HPDE6-E6E7 (cell line): ENCODE data around the gene PRODH.
A peak's percentile ranks its signal among the peaks of the same experiment; 100 is the strongest.
"Not testable (repeated sequence)": the region's sequence is repeated elsewhere in the genome, so short reads cannot be mapped to it uniquely, and the experiment has no call there.

Experiments used
- DNase-seq: peaks from one replicate; pipeline ENCODE4 v3.0.0; 2011; ENCODE audit warnings: missing footprints; ENCODE audit errors: extremely low spot score

Gene PRODH

DNA sequence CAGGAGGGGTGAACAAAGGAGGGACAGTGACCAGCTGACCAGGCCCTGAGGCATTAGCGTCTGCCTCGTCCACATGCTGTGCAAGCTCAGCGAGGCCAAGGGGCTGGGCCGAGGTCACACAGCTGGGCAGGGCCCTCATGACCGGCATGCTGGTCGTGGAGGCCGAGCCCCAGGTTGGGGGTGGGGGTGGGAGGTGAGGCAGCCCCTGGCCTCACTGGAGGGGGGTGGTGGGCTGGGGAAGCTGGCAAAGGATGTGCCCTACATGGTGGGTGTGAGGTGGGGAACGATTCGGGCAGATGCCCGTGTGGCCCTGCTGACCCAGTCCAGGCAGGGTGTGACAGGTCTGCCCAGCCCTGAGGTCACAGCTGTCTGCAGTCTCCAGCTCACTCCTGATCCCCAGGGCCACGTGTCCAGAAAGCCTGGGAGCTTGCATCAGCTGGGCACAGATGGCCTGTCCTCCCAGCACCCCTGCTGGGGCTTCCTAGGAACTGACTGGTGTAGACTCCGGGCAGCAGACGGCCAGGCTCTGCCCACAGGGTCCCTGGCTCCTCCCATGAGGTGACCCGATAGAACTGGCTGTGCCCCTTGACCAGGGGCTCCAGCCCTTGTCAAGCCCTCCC, 31.4 kb upstream of the PRODH start:
- not testable (repeated sequence) for DNase-seq

DNA sequence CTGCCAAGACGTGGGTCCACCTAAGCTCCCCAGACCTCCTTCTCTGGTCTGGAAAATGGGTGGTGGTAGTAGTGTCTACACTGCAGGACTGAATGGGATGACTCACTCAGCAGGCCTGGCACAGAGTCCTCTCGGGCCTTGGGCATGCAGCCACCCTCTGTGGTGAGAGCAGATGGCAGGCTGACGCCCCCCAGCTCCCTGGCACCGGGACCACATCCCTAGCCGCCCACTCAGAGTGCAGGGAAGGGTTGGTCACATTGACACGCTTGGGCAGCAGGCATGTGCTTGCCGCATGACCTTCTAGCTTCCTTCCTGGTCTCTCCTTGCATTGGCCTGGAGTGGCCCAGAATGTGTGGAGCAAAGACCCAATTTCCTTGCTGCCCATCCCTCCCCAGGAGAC, 30.7 kb upstream of the PRODH start:
- DNase-seq, result no peak

DNA sequence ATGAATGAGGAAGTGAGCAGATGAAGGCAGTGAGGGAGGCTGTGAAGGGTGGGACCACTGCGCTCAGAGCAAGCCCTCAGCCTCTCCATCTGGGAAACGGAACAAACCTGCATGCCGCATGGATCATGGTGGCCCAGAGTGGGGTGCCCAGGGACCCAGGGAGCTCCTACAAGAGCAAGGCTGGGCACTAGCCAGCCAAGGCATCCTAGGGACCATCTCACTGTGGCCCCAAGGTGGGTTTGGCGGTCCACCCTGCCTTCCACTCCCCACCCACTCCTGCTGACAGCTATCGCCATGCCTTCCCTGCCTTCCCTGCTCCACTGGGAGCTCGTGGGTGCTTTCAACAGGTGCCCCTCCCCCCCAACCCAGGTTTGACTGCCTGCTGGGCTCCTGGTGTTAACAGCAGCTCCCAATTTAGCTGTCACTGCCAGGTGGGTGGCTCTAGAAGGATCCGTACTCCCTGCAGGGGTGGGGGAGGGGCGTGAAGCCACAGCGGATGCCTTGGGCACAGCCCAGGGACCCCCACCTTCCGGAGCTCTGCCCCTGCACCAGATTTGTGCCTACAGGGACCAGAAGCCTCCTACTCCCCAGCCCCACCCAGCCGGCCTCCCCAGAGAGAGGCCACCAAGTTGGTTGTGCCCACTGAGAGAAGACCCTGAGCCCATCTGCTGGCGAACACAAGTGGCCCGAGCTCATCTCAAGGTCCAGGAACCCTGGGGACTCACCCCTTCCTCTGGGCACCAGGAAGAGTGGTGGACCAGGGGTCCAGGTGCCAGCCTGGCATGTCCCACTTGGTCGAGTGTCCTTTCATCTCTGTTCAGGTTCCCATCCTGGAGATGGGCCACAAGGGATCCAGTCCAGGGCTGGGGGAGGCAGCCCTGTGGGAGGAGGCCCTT, 29.7 kb upstream of the PRODH start:
- no peak for DNase-seq

DNA sequence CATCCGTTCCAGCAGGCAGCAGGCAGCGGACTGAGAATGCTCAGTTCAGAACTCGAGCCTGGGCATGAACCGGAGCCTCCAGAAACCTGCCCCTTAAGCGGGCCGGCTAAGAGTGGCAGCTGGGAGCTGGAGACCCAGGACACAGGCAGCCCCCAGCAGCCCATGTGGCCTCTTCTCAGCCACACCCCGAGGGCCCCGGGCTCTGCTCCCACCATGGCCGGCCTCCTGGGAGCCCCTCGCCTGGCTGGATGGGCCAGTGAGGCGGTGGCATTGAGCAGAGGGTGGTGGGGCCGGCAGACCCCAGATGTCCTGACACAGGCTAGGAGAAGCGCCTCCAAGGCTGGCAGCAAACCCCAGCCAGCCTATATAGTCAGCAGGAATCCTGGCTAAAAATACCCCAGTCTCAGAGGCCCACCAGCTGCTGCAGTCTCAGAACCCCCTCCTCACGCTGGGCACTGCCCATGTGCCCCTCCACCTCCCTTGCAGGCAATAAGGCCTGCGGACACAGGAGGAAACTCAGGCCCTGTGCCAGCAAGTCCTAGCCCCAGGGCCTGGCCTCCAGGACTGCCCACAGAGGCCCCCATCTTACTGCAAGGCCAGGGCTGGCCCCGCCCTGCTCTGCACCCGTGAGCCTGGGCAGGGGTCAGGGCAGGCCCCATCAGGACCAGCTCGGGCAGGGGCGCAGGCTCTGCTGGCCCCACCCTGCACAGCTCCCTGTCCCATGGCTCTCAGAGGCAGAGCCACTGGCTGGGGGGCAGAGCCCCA, 28.6 kb upstream of the PRODH start:
- DNase-seq, result not testable (repeated sequence)

- not testable (repeated sequence) for DNase-seq
Observed at GRCh38 chr22:18964051-18964450, 28.0 kb upstream of the PRODH start.

GRCh38 chr22:18962308-18962635, 26.2 kb upstream of the PRODH start:
- no peak for DNase-seq

DNA sequence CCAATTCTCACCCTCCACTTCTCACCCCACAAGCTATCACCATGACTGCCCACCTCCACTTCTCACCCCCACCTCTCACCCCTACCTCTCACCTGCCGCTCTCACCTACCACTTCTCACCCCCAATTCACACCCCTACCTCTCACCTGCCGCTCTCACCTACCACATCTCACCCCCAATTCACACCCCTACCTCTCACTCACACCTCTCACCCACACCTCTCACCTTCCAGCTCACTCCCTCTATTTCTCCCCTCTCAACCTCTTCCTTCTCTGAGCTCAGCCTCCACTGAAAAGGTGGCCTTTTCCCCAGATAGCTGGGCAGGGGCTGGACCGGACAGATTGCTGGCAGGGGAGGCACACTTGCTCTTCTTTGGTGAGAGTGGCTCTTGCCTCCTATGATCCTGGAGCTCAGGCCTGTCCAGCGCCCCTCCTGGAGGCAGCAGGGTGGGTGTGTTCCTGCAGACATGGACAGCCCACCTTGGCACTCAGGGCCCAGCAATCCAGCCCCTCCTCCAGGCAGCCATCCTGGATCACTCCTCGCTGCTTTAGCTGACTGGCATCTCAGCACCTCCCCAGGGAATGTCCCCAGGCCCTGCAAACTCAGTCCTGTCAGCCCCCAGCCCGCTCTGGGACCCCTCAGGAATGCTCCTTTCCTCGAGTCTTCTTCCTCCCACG, 25.7 kb upstream of the PRODH start:
- not testable (repeated sequence) for DNase-seq

- DNase-seq, result not testable (repeated sequence)
Observed at GRCh38 chr22:18961201-18961600, 25.1 kb upstream of the PRODH start.

DNA sequence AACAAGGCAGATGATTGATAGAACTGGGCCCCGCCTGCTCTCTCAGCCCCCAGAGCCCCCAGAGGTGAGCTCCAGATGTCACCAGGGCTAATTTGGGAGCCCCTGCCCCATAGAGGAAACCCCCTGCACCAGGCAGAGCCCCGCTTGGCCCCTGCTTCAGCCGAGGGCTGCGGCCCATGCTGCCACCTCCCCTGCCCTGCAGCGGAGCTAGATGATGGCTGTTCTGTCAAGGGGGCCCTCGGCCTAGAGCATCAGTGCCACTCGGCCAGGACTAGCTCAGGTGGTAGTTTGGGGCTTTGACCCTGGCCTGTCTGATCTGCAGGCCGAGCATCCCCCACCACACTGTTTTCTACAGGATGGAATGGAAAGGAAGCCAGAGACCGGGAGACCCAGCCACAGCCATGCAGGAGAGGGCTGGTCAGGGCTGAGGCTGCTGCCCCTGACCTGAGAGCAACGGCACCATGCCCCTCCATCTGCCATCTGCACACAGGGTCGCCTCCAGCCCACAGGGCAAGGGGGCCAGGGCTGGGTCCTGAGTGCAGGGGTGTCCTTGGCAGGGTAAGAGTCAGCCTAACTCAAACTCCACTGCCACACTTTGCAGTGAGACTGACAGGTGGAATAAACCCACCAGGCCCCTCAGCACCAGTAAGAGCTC, 24.2 kb upstream of the PRODH start:
- not testable (repeated sequence) for DNase-seq

DNA sequence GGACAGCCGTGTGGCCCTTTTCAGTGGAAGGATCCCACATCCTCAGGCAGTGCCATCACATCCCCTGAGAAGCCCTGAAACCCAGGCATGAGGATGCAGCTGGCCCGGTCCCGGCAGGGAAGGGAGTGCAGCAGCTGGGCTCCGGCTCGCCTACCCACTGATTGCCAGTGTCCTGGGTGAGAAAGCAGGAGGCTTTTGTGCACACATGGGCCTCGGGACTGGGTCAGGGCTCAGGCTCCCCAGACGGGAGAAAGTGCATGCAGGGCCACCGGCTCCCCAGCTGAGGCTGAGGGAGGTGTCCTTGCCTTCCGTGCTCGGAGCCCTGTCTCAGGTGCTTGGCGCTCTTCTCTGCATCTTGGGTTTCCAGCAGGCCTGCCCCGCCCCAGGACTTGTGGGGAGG, 23.6 kb upstream of the PRODH start:
- not testable (repeated sequence) for DNase-seq

DNA sequence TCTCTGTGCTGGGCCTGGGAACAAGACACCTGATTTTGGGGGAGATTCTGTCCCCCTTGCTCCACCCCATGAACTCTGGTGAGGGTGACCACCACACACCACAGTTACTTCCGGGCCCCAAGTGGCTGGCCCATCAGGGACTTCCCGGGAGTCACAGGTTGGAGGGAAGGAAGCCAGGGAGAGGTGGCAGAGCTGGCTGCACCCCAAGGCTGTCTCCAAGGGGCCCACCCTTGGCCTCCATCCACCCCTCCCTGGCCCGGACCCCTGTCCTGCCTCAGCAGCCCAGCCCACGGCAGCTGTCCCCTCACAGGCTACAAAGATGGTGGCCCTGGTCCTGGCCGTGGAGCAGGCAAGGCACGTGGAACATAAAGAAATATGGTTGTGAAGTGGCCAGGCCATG, 23.2 kb upstream of the PRODH start:
- not testable (repeated sequence) for DNase-seq

GRCh38 chr22:18958738-18959137, 22.6 kb upstream of the PRODH start:
- DNase-seq, result not testable (repeated sequence)

DNA sequence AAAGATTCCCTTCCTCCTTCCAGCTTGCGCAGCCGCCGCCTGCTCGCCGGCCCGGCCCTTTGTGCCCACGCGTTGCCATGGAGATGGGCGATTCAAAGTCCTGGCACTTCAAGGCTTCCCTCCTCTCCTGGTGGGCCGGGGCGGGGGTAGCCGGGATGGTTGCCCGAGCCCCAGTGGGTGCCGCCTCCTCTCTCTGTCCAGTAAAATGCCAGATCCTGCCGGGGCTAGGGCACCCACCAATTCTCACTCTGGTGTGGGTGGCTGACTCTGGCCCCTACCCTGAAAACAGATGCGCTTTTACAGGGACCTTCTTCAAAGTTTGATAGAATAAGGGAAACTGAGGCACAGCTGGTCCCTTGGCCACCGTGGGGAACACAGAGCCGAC, 22.2 kb upstream of the PRODH start:
- not testable (repeated sequence) for DNase-seq

DNA sequence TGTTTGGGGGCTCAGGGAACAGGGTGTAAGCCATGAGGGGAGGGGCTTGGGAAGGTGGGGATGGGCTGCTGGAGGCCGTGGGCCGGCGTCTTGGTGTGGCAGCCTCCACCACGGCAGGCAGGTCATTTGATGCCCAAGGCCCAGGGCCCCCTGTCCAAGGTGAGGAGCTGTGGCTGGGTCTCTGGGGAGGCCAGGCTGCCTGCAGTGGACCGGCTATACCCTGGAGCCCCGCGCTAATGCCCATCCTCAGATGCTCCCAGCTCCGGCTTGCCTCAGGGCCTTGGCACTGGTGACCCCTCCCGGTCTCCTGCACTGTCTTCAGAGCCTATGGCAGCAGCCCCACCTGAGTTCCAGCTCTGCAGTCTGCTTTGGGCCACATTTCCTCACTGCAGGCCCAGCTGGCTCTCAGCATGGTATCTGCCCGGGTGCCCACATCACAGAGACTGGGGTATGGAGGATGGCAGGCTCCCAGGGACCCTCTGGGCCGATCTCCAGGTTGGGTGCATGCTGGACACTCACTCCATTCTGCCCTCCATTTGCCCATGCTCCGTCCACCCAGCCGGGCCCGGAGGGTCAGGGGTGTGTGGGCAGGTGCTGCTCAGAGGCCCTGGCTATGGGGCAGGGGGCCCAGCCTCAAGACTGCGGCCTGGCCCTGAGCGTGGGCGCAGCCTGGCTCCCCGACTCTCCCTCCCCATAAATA, 21.7 kb upstream of the PRODH start:
- not testable (repeated sequence) for DNase-seq

DNA sequence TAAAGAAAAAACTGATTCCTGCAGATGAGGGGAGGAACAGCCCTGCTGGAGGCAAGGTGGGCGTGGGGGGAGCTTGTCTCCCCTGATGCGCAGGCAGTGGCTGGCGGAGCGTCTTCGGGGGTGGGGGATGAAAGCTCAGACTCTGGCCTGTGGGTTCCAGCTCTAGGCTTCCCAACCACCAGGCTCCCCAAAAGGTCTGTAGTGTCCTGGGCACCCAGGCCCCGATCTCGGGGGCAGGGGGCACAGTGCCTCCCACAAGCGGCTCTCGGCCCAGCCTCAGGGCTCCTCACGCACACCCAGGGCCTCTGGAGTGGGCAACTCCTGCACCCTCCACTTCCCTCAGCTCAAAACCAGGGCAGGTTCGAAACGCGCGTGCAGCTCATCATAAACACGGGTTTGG, 20.9 kb upstream of the PRODH start:
- not testable (repeated sequence) for DNase-seq

- not testable (repeated sequence) for DNase-seq
Observed at GRCh38 chr22:18956121-18956895, 20.2 kb upstream of the PRODH start.

GRCh38 chr22:18955696-18956095, 19.6 kb upstream of the PRODH start:
- no peak for DNase-seq

- DNase-seq, result no peak
Observed at GRCh38 chr22:18954990-18955571, 19.0 kb upstream of the PRODH start.

GRCh38 chr22:18954303-18954989, 18.4 kb upstream of the PRODH start:
- DNase-seq, result peak; percentile 43
